Uterus (tissue), 2 donors: ENCODE measurements around the gene NSG1.

Source experiments
- CTCF ChIP-seq, 4 experiments: fragments of 200-600 bp in 2 of 4; fragments of 450-650 bp in 2 of 4; sonication (generic) in 2 of 4; IDR thresholded peaks; one replicate each; pipeline ENCODE4 v1.5.1; 2016 to 2019; ENCODE audit warnings: antibody characterized with exemption in 4 of 4, mild to moderate bottlenecking in 2 of 4, moderate library complexity in 1 of 4
- POLR2A ChIP-seq, 2 donors: fragments of 450-650 bp; IDR thresholded peaks; one replicate each; pipeline ENCODE4 v1.6.1; 2016; ENCODE audit warnings: antibody characterized with exemption in 2 of 2, mild to moderate bottlenecking in 1 of 2, moderate library complexity in 1 of 2

- TF ChIP-seq CTCF (IDR thresholded peaks at IDR 0.05) (no peak), POLR2A (IDR thresholded peaks at IDR 0.05) (no peak)
Measured at GRCh38 chr4:4407299-4408131, 20.6 kb downstream of the NSG1 start.
